Adrenal gland (tissue), 5 donors: ENCODE results near the gene MSH5.

Source experiments
- POLR2A ChIP-seq, 2 donors: fragments of 450-650 bp; IDR thresholded peaks; one replicate each; pipeline ENCODE4 v1.6.1; 2017; ENCODE audit warnings: antibody characterized with exemption in 2 of 2, mild to moderate bottlenecking in 2 of 2, moderate library complexity in 1 of 2
- TF ChIP-seq, protein P1 (sequence below), 6 experiments: fragments of 450-650 bp in 4 of 6; fragments of 200-600 bp in 2 of 6; sonication (generic) in 1 of 6; IDR thresholded peaks; 1 replicate in 5 of 6; 2 replicates in 1 of 6; pipeline versions ENCODE4 v1.5.1 to v1.8.0; 2016 to 2021; ENCODE audit warnings: antibody characterized with exemption in 6 of 6, mild to moderate bottlenecking in 2 of 6, moderate library complexity in 1 of 6
- donor health status: DM: no; HTN: no; CAD: no.

- TF ChIP-seq, protein P1, sequence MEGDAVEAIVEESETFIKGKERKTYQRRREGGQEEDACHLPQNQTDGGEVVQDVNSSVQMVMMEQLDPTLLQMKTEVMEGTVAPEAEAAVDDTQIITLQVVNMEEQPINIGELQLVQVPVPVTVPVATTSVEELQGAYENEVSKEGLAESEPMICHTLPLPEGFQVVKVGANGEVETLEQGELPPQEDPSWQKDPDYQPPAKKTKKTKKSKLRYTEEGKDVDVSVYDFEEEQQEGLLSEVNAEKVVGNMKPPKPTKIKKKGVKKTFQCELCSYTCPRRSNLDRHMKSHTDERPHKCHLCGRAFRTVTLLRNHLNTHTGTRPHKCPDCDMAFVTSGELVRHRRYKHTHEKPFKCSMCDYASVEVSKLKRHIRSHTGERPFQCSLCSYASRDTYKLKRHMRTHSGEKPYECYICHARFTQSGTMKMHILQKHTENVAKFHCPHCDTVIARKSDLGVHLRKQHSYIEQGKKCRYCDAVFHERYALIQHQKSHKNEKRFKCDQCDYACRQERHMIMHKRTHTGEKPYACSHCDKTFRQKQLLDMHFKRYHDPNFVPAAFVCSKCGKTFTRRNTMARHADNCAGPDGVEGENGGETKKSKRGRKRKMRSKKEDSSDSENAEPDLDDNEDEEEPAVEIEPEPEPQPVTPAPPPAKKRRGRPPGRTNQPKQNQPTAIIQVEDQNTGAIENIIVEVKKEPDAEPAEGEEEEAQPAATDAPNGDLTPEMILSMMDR (IDR thresholded peaks at IDR 0.05): no peak
- no peak for TF ChIP-seq POLR2A (IDR thresholded peaks at IDR 0.05)
These were observed 20.8 kb upstream of the MSH5 start for GRCh38 chr6:31719001-31719400.
